ACC112 (cell line): ENCODE data around the gene C1D.

ENCODE experiments used
- H2AFZ ChIP-seq: fragments of 200-600 bp; sonication (generic); one replicate; pipeline ENCODE4 v1.6.0; 2017; ENCODE audit warnings: antibody characterized with exemption, low read length; ENCODE audit not compliant: unreplicated experiment
- H3K27ac ChIP-seq: fragments of 200-600 bp; sonication (generic); 2 replicates; pipeline ENCODE4 v1.5.1; 2014; ENCODE audit warnings: low read depth, mild to moderate bottlenecking, antibody characterized with exemption, low read length, moderate library complexity
- H3K27me3 ChIP-seq: fragments of 200-600 bp; sonication (generic); 2 replicates; pipeline ENCODE4 v1.6.1; 2014; ENCODE audit warnings: mild to moderate bottlenecking, antibody characterized with exemption, low read length, moderate library complexity, mixed read lengths; ENCODE audit not compliant: insufficient read depth
- H3K36me3 ChIP-seq: fragments of 200-600 bp; sonication (generic); 2 replicates; pipeline ENCODE4 v1.6.1; 2016; ENCODE audit warnings: mild to moderate bottlenecking, antibody characterized with exemption, low read length, moderate library complexity, mixed read lengths; ENCODE audit not compliant: insufficient read depth
- H3K4me1 ChIP-seq: fragments of 200-600 bp; sonication (generic); one replicate; pipeline ENCODE4 v1.6.1; 2016; ENCODE audit warnings: low read length, mixed read lengths; ENCODE audit not compliant: insufficient read depth, unreplicated experiment, control insufficient read depth
- H3K4me3 ChIP-seq: fragments of 200-600 bp; sonication (generic); 2 replicates; pipeline ENCODE4 v1.5.1; 2014; ENCODE audit warnings: mild to moderate bottlenecking, low read depth, low read length
- H3K79me2 ChIP-seq: fragments of 200-600 bp; sonication (generic); one replicate; pipeline ENCODE4 v1.6.0; 2016; ENCODE audit warnings: low read length; ENCODE audit not compliant: control insufficient read depth, unreplicated experiment, insufficient read depth

The C1D gene, protein sequence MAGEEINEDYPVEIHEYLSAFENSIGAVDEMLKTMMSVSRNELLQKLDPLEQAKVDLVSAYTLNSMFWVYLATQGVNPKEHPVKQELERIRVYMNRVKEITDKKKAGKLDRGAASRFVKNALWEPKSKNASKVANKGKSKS

GRCh38 chr2:68062680-68063387 is at the start of gene C1D:
Gene C1D, minus strand, starts transcription at chr2:68063004. Its CDS starts 15,694 bp downstream, at chr2:68047310.
- peak within 1 kb of the TSS; percentile 81 for H3K27ac ChIP-seq
- H3K4me1 ChIP-seq: peaks cover 11% of the 10 kb centered on the region
- H3K79me2 ChIP-seq: peaks cover 48% of the 10 kb centered on the region
- H3K4me3 ChIP-seq: peak within 1 kb of the TSS; percentile 95
- no peaks in the 10 kb centered on the region for H3K27me3 ChIP-seq
- peak within 1 kb of the TSS; percentile 100 for H2AFZ ChIP-seq
- H3K36me3 ChIP-seq: no peaks in the 10 kb centered on the region

DNA sequence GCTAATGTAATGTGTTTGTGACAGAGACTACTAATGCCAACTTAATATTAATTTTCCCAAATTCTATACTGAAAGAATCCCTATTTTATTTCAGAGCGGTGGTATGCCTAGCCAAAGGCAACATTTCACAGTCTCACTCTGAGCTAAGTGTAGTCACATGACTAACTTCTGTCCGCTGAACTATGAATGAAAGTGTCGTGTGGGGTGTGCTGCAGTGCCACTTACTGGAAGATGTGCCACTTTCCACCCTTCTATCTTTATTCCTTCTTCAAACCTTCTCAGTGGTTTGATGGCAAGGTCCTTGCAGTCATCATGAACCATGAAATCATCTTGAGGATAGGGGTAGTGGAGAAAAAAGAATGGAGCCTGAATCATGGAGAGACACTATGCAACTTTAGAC is 47.3 kb upstream of the C1D start:
- Histone ChIP-seq H2AFZ (no peak overlapping the region), H3K27ac (no peak overlapping the region), H3K4me1 (no peaks in the 10 kb centered on the region), H3K79me2 (no peaks in the 10 kb centered on the region), H3K4me3 (no peak overlapping the region), H3K36me3 (no peaks in the 10 kb centered on the region), H3K27me3 (no peaks in the 10 kb centered on the region)

DNA sequence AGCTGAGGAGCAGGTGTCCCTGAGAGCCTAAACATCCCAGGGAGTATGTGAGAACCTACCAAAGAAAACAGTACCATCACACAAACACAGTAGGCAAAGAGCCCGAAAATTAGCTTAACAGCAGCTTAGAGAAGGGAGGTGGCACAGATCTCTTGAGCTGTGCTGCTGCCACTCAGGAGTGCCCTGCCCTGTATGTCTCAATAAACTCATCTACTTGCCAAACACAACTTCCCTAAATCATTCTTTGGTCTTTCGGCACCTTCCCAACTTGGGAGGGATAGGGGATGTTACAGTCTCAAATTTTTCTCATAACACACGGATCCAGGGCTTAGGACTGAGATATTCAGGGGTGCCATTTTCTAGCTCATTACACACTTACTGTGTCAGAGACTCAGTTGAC is 45.3 kb upstream of the C1D start:
- H2AFZ ChIP-seq: no peak overlapping the region
- no peaks in the 10 kb centered on the region for H3K4me1 ChIP-seq
- H3K4me3 ChIP-seq: no peak overlapping the region
- H3K36me3 ChIP-seq: no peaks in the 10 kb centered on the region
- H3K27ac ChIP-seq: no peak overlapping the region
- H3K79me2 ChIP-seq: no peaks in the 10 kb centered on the region
- H3K27me3 ChIP-seq: no peaks in the 10 kb centered on the region

GRCh38 chr2:68107475-68107874 is 44.7 kb upstream of the C1D start:
- H3K4me3 ChIP-seq: no peak overlapping the region
- H3K79me2 ChIP-seq: no peaks in the 10 kb centered on the region
- no peaks in the 10 kb centered on the region for H3K36me3 ChIP-seq
- H3K27me3 ChIP-seq: no peaks in the 10 kb centered on the region
- H3K4me1 ChIP-seq: no peaks in the 10 kb centered on the region
- no peak overlapping the region for H3K27ac ChIP-seq
- no peak overlapping the region for H2AFZ ChIP-seq

GRCh38 chr2:68104111-68104835 is 41.5 kb upstream of the C1D start:
- H3K27me3 ChIP-seq: no peaks in the 10 kb centered on the region
- H3K4me1 ChIP-seq: no peaks in the 10 kb centered on the region
- H2AFZ ChIP-seq: no peak overlapping the region
- H3K36me3 ChIP-seq: no peaks in the 10 kb centered on the region
- H3K4me3 ChIP-seq: no peak overlapping the region
- H3K27ac ChIP-seq: no peak overlapping the region
- no peaks in the 10 kb centered on the region for H3K79me2 ChIP-seq

- Histone ChIP-seq H3K36me3 (no peaks in the 10 kb centered on the region), H3K27ac (no peak overlapping the region), H3K4me3 (no peak overlapping the region), H3K79me2 (no peaks in the 10 kb centered on the region), H3K27me3 (no peaks in the 10 kb centered on the region), H3K4me1 (no peaks in the 10 kb centered on the region), H2AFZ (no peak overlapping the region)
Observed at GRCh38 chr2:68103709-68104055, 40.9 kb upstream of the C1D start.

GRCh38 chr2:68103030-68103708 is 40.4 kb upstream of the C1D start:
- no peak overlapping the region for H2AFZ ChIP-seq

GRCh38 chr2:68100189-68100588 is 37.4 kb upstream of the C1D start:
- Histone ChIP-seq H2AFZ (no peak overlapping the region), H3K36me3 (no peaks in the 10 kb centered on the region), H3K4me3 (no peak overlapping the region), H3K4me1 (no peaks in the 10 kb centered on the region), H3K27me3 (no peaks in the 10 kb centered on the region), H3K79me2 (no peaks in the 10 kb centered on the region), H3K27ac (no peak overlapping the region)

More at GRCh38 chr2:68103030-68103708, 40.4 kb upstream of the C1D start:
- no peaks in the 10 kb centered on the region for H3K4me1 ChIP-seq
- H3K36me3 ChIP-seq: no peaks in the 10 kb centered on the region
- H3K27ac ChIP-seq: no peak overlapping the region
- no peak overlapping the region for H3K4me3 ChIP-seq
- H3K27me3 ChIP-seq: no peaks in the 10 kb centered on the region
- H3K79me2 ChIP-seq: no peaks in the 10 kb centered on the region

DNA sequence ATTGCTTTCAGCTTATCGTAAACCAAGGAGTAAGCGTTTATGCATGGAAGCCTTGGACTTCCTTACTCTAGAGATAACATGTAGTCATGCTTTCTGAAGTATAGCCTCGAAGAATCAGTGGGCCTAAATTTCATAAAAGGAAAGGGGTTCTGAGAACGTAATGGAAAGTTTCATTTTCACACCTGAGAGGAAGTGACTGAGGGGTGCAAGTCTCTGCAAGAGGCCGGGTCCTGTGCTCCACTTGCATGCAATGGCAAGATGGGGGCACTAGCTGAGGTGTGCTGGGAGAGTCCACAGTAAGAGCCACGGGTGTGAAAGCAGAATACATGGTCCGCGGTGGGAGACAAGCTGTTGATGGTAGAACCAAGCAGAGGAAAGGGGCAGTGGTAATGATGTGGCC is 36.5 kb upstream of the C1D start:
- no peaks in the 10 kb centered on the region for H3K4me1 ChIP-seq
- no peak overlapping the region for H3K27ac ChIP-seq
- H3K36me3 ChIP-seq: no peaks in the 10 kb centered on the region
- H3K27me3 ChIP-seq: no peaks in the 10 kb centered on the region
- no peak overlapping the region for H3K4me3 ChIP-seq
- no peak overlapping the region for H2AFZ ChIP-seq
- no peaks in the 10 kb centered on the region for H3K79me2 ChIP-seq

DNA sequence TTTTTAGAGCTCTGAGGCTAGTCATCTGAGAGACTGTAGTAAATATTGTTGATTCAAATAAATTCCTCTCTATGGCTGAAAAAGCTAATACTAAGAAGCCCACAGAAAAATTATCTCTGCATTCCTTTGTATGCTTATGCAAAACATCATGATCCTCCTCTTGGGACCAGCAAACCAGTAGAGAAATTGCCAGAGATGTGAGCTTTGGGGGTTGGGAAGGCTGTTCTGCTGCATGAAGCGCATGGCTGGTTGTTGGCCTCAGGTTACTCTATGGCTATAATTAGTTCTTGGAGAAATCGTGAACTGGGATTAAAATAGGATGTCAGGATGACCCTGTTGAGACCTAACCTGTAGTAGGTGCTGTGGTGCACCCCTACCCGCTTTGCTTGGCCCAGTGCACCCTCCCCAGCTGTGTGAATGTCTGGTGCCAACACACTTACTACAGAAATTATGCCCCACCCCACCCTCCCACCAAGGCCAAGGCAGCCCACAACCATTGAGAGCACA is 35.5 kb upstream of the C1D start:
- Histone ChIP-seq H3K27ac (no peak overlapping the region), H3K4me1 (no peaks in the 10 kb centered on the region), H2AFZ (no peak overlapping the region), H3K4me3 (no peak overlapping the region), H3K27me3 (no peaks in the 10 kb centered on the region), H3K79me2 (no peaks in the 10 kb centered on the region), H3K36me3 (no peaks in the 10 kb centered on the region)
